A673 (cell line): ENCODE results near the gene SSBP3. TPM values are rescaled to one million over a fixed set of nuclear protein-coding genes. Genes with fewer than 3 reads are reported as not detected.

ENCODE experiments used
- BruUV-seq: library from RNA; stranded (reverse); fragments of 400-500 nt; replicated peaks from 2 replicates; lab custom pipeline; 2021; lab: Mats Ljungman, UMichigan
- CTCF ChIA-PET: fragments of 300-600 bp; sonication (Branson Sonifier 250); formaldehyde crosslinking; loops from one replicate; lab custom pipeline; 2022; ENCODE audit warnings: antibody characterized with exemption; lab: Charles Lee
- POLR2A ChIA-PET: fragments of 300-600 bp; sonication (Branson Sonifier 250); formaldehyde crosslinking; loops from one replicate; lab custom pipeline; 2022; ENCODE audit warnings: antibody characterized with exemption; ENCODE audit not compliant: low non-redundant PET; lab: Charles Lee
- DNase-seq: peaks from one replicate; pipeline ENCODE4 v3.0.0-alpha.2; 2015; ENCODE audit warnings: low spot score
- H3K27ac ChIP-seq: fragments of 200-600 bp; sonication (generic); 2 replicates; pipeline ENCODE4 v1.5.1; 2016; ENCODE audit warnings: mixed run types, low read depth, mild to moderate bottlenecking, mixed read lengths, antibody characterized with exemption, low read length; ENCODE audit not compliant: poor library complexity, severe bottlenecking
- H3K27me3 ChIP-seq: fragments of 200-600 bp; sonication (generic); replicated peaks from 2 replicates; pipeline ENCODE4 v1.6.1; 2017; ENCODE audit warnings: mixed run types, low read depth, mild to moderate bottlenecking, mixed read lengths, antibody characterized with exemption, low read length; ENCODE audit not compliant: insufficient read depth, poor library complexity
- H3K36me3 ChIP-seq: fragments of 200-600 bp; sonication (generic); 2 replicates; pipeline ENCODE4 v1.6.1; 2016; ENCODE audit warnings: mixed run types, mild to moderate bottlenecking, mixed read lengths, antibody characterized with exemption, low read length; ENCODE audit not compliant: insufficient read depth, poor library complexity, severe bottlenecking
- H3K4me1 ChIP-seq: fragments of 200-600 bp; sonication (generic); 2 replicates; pipeline ENCODE4 v1.6.1; 2017; ENCODE audit warnings: mixed run types, mild to moderate bottlenecking, mixed read lengths, antibody characterized with exemption, low read length; ENCODE audit not compliant: insufficient read depth, poor library complexity, severe bottlenecking
- H3K4me3 ChIP-seq: fragments of 200-600 bp; sonication (generic); 2 replicates; pipeline ENCODE4 v1.5.1; 2016; ENCODE audit warnings: low read depth, mixed run types, mild to moderate bottlenecking, mixed read lengths, low read length; ENCODE audit not compliant: poor library complexity, severe bottlenecking
- H3K9me3 ChIP-seq: fragments of 200-600 bp; sonication (generic); 2 replicates; pipeline ENCODE4 v1.6.1; 2016; ENCODE audit warnings: mixed run types, low read depth, mild to moderate bottlenecking, mixed read lengths, antibody characterized with exemption, low read length; ENCODE audit not compliant: poor library complexity, severe bottlenecking
- EZH2 ChIP-seq: fragments of 200-600 bp; sonication (generic); IDR thresholded peaks from 2 replicates; pipeline ENCODE4 v1.6.1; 2017; ENCODE audit warnings: borderline replicate concordance, low read depth, mild to moderate bottlenecking, mixed read lengths, antibody characterized with exemption, low read length; ENCODE audit not compliant: poor library complexity, severe bottlenecking
- intact Hi-C: fragments of 100-400 bp; cut with micrococcal nuclease; formaldehyde crosslinking; loops from one replicate; pipeline ENCODE4 v1.10.0; 2022; ENCODE audit not compliant: unreplicated experiment
- total RNA-seq: library from RNA; stranded (reverse); gene quantifications from 2 replicates; pipeline ENCODE4 v1.2.3, GENCODE V29; 2021
- TF ChIP-seq, protein P1 (sequence below): fragments of 300-800, 200-600 bp; sonication (generic); conservative IDR thresholded peaks from 2 replicates; pipeline ENCODE4 v1.5.1; 2017; ENCODE audit warnings: low read depth, mild to moderate bottlenecking, antibody characterized with exemption, low read length, moderate library complexity, mixed read lengths

Gene SSBP3
- total RNA-seq, 1 experiment from 2014 or later, result 43.0 TPM

DNA sequence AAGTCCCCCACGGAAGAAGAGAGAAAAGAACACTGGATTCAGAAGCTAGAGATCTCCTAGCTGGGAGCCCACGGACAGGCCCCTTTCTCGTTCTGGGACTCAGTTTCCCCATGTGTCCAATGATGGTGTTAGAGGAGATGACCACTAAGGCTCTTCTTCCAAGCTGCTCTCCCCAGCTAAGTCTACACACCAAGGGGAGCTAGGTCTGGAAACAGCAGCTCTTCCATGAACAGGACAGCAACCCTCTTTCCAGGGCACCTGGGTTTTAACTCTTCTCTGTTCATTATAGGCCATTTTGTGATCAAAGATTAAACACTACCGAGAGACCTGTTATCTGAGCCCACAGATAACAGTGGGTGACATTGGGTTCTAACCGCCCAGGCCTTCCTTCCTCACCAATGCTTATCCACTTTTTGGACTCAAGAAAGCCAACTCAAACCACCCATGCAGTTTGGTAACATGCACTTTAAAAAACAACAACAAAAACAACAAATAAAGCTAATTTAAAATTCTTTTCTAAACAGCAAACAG is 120.3 kb downstream of the SSBP3 start:
- CTCF ChIA-PET, result no interaction called here
- no TSS peak for BruUV-seq
- H3K27ac ChIP-seq, result no peak overlapping the region
- H3K4me3 ChIP-seq, result no peak overlapping the region
- no peaks in the 10 kb centered on the region for H3K36me3 ChIP-seq
- no peaks in the 10 kb centered on the region for H3K9me3 ChIP-seq
- POLR2A ChIA-PET, result no interaction called here
- intact Hi-C loops, result no loop called here
- H3K4me1 ChIP-seq, result peaks cover 13% of the 10 kb centered on the region
- no peaks in the 10 kb centered on the region for H3K27me3 ChIP-seq
- TF ChIP-seq, protein P1, sequence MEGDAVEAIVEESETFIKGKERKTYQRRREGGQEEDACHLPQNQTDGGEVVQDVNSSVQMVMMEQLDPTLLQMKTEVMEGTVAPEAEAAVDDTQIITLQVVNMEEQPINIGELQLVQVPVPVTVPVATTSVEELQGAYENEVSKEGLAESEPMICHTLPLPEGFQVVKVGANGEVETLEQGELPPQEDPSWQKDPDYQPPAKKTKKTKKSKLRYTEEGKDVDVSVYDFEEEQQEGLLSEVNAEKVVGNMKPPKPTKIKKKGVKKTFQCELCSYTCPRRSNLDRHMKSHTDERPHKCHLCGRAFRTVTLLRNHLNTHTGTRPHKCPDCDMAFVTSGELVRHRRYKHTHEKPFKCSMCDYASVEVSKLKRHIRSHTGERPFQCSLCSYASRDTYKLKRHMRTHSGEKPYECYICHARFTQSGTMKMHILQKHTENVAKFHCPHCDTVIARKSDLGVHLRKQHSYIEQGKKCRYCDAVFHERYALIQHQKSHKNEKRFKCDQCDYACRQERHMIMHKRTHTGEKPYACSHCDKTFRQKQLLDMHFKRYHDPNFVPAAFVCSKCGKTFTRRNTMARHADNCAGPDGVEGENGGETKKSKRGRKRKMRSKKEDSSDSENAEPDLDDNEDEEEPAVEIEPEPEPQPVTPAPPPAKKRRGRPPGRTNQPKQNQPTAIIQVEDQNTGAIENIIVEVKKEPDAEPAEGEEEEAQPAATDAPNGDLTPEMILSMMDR, result no peak
- TF ChIP-seq EZH2, result no peak
- DNase-seq, result no peak

DNA sequence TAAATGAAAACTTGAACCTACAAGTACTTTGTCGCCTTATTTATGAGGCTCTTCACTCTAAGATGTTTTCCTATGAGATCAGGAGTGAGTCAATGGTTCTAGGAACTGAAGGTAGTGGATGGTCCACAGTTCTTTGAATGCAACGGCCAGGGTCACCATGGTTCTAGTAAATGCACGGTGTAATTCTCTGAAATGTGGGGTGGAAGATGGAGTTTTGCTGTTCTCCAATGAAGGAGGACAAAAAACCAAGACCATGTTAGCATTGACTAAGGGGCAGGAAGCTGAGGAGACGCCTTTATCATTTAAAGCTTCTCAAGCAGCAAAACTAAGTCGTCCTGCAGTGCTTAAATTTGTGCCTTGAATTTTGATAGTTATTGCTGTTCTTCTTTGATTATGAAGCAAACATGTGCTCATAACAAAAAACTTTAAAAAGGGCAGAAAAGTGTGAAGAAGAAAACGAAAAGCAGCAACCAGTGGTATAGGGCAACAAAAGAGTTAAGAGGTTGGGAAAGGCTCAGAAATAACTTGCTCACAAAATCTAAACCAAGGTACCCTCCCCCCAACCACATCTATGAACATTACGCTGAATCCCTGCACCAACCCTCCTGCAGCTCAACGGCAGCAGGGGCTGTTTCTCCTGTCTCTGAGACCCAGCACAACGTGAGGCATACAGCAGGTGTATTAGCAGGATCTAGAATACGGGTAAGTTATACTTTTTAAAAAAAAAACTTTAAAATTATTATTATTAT is 121.2 kb downstream of the SSBP3 start:
- H3K4me1 ChIP-seq, result peaks cover 13% of the 10 kb centered on the region
- no peaks in the 10 kb centered on the region for H3K27me3 ChIP-seq
- H3K27ac ChIP-seq, result no peak overlapping the region
- CTCF ChIA-PET, result no interaction called here
- no peaks in the 10 kb centered on the region for H3K9me3 ChIP-seq
- no peaks in the 10 kb centered on the region for H3K36me3 ChIP-seq
- TF ChIP-seq EZH2, result no peak
- TF ChIP-seq, protein P1, result no peak
- BruUV-seq, result no TSS peak
- intact Hi-C loops, result no loop called here
- POLR2A ChIA-PET, result no interaction called here
- no peak for DNase-seq
- no peak overlapping the region for H3K4me3 ChIP-seq

- Histone ChIP-seq H3K4me1 (peaks cover 13% of the 10 kb centered on the region), H3K36me3 (no peaks in the 10 kb centered on the region), H3K4me3 (no peak overlapping the region), H3K9me3 (no peaks in the 10 kb centered on the region), H3K27ac (no peak overlapping the region), H3K27me3 (no peaks in the 10 kb centered on the region)
- DNase-seq, result no peak
- ChIA-PET CTCF (interaction anchor here (0.6 kb wide), 1 partner anchor 32 kb away, joined by 3 read pairs; no protein-coding TSS in a partner anchor), POLR2A (no interaction called here)
- TF ChIP-seq, protein P1, result no peak
- no peak for TF ChIP-seq EZH2
- no TSS peak for BruUV-seq
- intact Hi-C loops, result no loop called here
Observed at GRCh38 chr1:54283635-54284385, 122.4 kb downstream of the SSBP3 start.
